ENCODE results near the gene RDH16. TPM values are rescaled to one million over a fixed set of nuclear protein-coding genes. Genes with fewer than 3 reads are reported as not detected.

RDH16 gene
- polyA plus RNA-seq, 2 of the 4 experiments (the other 2 are of a cell fraction): 0.06 to 0.21 TPM

GRCh38 chr12:56933826-56934625 lies 23.4 kb downstream of the RDH16 start, which contains the start of gene SDR9C7:
Gene SDR9C7, minus strand, starts transcription at chr12:56934408. Its CDS starts 147 bp downstream, at chr12:56934261.
- no peak for ATAC-seq
- CTCF ChIA-PET: interaction anchor here (1.4 kb wide), 2 partner anchors 53 to 94 kb away, joined by 3 to 5 read pairs; no protein-coding TSS in a partner anchor
- no peak for DNase-seq (ENCODE audit: low read depth in 1 of 2, low spot score in 1 of 2)
- Histone ChIP-seq H3K4me3 (no peak within 1 kb of the TSS), H3K4me1 (peaks cover 17% of the 10 kb centered on the region), H3K9me3 (no peaks in the 10 kb centered on the region), H3K4me2 (peak within 1 kb of the TSS; percentile 27; the same call in 2 of the 3 replicates), H3K27ac (peak within 1 kb of the TSS; percentile 24 to 30; a peak in 2 of 6 replicates)
- FAIRE-seq: no peak
- 86% methylated on average over 15 of the region's 15 CpGs for WGBS (ENCODE audit: missing lambda C conversion rate)
- POLR2A ChIA-PET: no interaction called here
- TF ChIP-seq PHF8 (IDR thresholded peaks at IDR 0.05; ENCODE audit: borderline replicate concordance, low read depth) (no peak), PBX3 (IDR thresholded peaks at IDR 0.05) (no peak), POLR2A (IDR thresholded peaks at IDR 0.05; ENCODE audit: low read length) (no peak), ZSCAN20 (CRISPR knock-in tag; IDR thresholded peaks at IDR 0.05) (no peak), E2F6 (IDR thresholded peaks at IDR 0.05; ENCODE audit: borderline replicate concordance, low read depth) (no peak)

- no peak overlapping the region for H3K4me2 ChIP-seq
- DNase-seq (ENCODE audit: low read depth in 1 of 2, low spot score in 1 of 2) (no peak), FAIRE-seq (no peak), ATAC-seq (peak; percentile 9 to 47; a peak in 3 of 6 replicates)
- no peak for TF ChIP-seq KDM5A (IDR thresholded peaks at IDR 0.05)
- no peak for TF ChIP-seq EP300 (IDR thresholded peaks at IDR 0.05)
- no peak for TF ChIP-seq ZSCAN20 (CRISPR knock-in tag; IDR thresholded peaks at IDR 0.05)
- TF ChIP-seq CHD4 (IDR thresholded peaks at IDR 0.05; ENCODE audit: borderline replicate concordance): no peak
- no peak for TF ChIP-seq CBX8 (IDR thresholded peaks at IDR 0.05)
- no peak for TF ChIP-seq HEYL (CRISPR knock-in tag; IDR thresholded peaks at IDR 0.05)
- ChIA-PET CTCF (interaction anchor here (0.7 to 1.0 kb wide), 3 partner anchors 12 to 55 kb away, joined by 3 to 4 read pairs (median 3); no protein-coding TSS in a partner anchor), POLR2A (no interaction called here)
- H3K9me3 ChIP-seq: no peaks in the 10 kb centered on the region
- 94% methylated on average over 1 of the region's 1 CpG for WGBS (ENCODE audit: missing lambda C conversion rate)
- H3K4me1 ChIP-seq: peaks cover 17% of the 10 kb centered on the region
- no peak overlapping the region for H3K4me3 ChIP-seq
- H3K27ac ChIP-seq: 0 out of 6 replicates have a peak overlapping the region, but pooled peaks of 1 of the 2 experiments have one; percentile 11
Measured at GRCh38 chr12:56932867-56933266, 24.5 kb downstream of the RDH16 start.

- 92% methylated on average over 5 of the region's 5 CpGs for WGBS (ENCODE audit: missing lambda C conversion rate)
- Histone ChIP-seq H3K4me2 (no peak overlapping the region), H3K9me3 (no peaks in the 10 kb centered on the region), H3K27ac (no peak overlapping the region), H3K4me1 (peaks cover 17% of the 10 kb centered on the region), H3K4me3 (no peak overlapping the region)
- no peak for TF ChIP-seq JUNB (IDR thresholded peaks at IDR 0.05)
- no peak for TF ChIP-seq FOXS1 (CRISPR knock-in tag; IDR thresholded peaks at IDR 0.05)
- no peak for TF ChIP-seq CHD4 (IDR thresholded peaks at IDR 0.05; ENCODE audit: borderline replicate concordance)
- no peak for TF ChIP-seq ZC3H11A (IDR thresholded peaks at IDR 0.05)
- TF ChIP-seq HOXB13 (CRISPR knock-in tag; IDR thresholded peaks at IDR 0.05; ENCODE audit: low read depth): no peak
- no peak for TF ChIP-seq HMGXB4 (CRISPR knock-in tag; IDR thresholded peaks at IDR 0.05; ENCODE audit: borderline replicate concordance)
- no peak for TF ChIP-seq HEYL (CRISPR knock-in tag; IDR thresholded peaks at IDR 0.05)
- no peak for TF ChIP-seq ELK1 (IDR thresholded peaks at IDR 0.05; ENCODE audit: low read depth, low read length)
- no peak for TF ChIP-seq NR3C1 (IDR thresholded peaks at IDR 0.05)
- no peak for TF ChIP-seq TFCP2L1 (CRISPR knock-in tag; IDR thresholded peaks at IDR 0.05)
- no peak for TF ChIP-seq E2F6 (IDR thresholded peaks at IDR 0.05; ENCODE audit: borderline replicate concordance, low read depth)
- TF ChIP-seq RARB (CRISPR knock-in tag; IDR thresholded peaks at IDR 0.05): no peak
- ATAC-seq: no peak
- no peak for FAIRE-seq
- no peak for DNase-seq (ENCODE audit: low read depth in 1 of 2, low spot score in 1 of 2)
- POLR2A ChIA-PET: no interaction called here
- CTCF ChIA-PET: interaction anchor here (1.0 to 1.2 kb wide), 3 partner anchors 15 to 92 kb away, joined by 3 to 4 read pairs (median 3); no protein-coding TSS in a partner anchor
Measured at GRCh38 chr12:56932146-56932545, 25.3 kb downstream of the RDH16 start.

Data from A549 (cell line).